DND-41 (cell line): ENCODE measurements around the gene MYOF.

Source experiments
- ATAC-seq: fragments of 200-7000 bp; cut with Tn5 transposase; 3 replicates; pipeline ENCODE4 v1.9.1; 2021; ENCODE audit warnings: low read depth; ENCODE audit not compliant: insufficient read depth
- DNase-seq: peaks from one replicate; pipeline ENCODE4 v3.0.0-alpha.2; 2020
- H2AFZ ChIP-seq: 2 replicates; pipeline ENCODE4 v1.6.0; 2012; ENCODE audit warnings: low read depth, low read length
- H3K27ac ChIP-seq: 2 replicates; pipeline ENCODE4 v1.5.1; 2012; ENCODE audit warnings: low read length, inconsistent platforms
- H3K27me3 ChIP-seq: fragments of 200-600 bp; sonication (generic); 2 replicates; pipeline ENCODE4 v1.6.0; 2012; ENCODE audit warnings: low read length, mild to moderate bottlenecking, inconsistent platforms; ENCODE audit not compliant: insufficient read depth, poor library complexity
- H3K36me3 ChIP-seq: 2 replicates; pipeline ENCODE4 v1.5.1; 2012; ENCODE audit warnings: low read length, inconsistent platforms; ENCODE audit not compliant: insufficient read depth
- H3K4me1 ChIP-seq: 2 replicates; pipeline ENCODE4 v1.5.1; 2012; ENCODE audit warnings: mild to moderate bottlenecking, low read length; ENCODE audit not compliant: insufficient read depth
- H3K4me2 ChIP-seq: 2 replicates; pipeline ENCODE4 v1.6.0; 2012; ENCODE audit warnings: mild to moderate bottlenecking, moderate library complexity, low read length, inconsistent platforms; ENCODE audit not compliant: insufficient read depth
- H3K4me3 ChIP-seq, 2 experiments: fragments of 200-600 bp in 1 of 2; shearing (Covaris generic) in 1 of 2; 2 replicates each; pipeline ENCODE4 v1.5.1; 2012 to 2016; ENCODE audit warnings: inconsistent platforms in 2 of 2, low read length in 2 of 2, mild to moderate bottlenecking in 2 of 2, low read depth in 1 of 2, moderate library complexity in 1 of 2
- H3K79me2 ChIP-seq: 2 replicates; pipeline ENCODE4 v1.6.0; 2012; ENCODE audit warnings: low read length, inconsistent platforms; ENCODE audit not compliant: insufficient read depth
- H3K9ac ChIP-seq: 2 replicates; pipeline ENCODE4 v1.6.0; 2012; ENCODE audit warnings: low read depth, mild to moderate bottlenecking, inconsistent platforms, low read length, moderate library complexity
- H3K9me3 ChIP-seq: 2 replicates; pipeline ENCODE4 v1.5.1; 2012; ENCODE audit warnings: low read length, moderate library complexity, mild to moderate bottlenecking, inconsistent platforms; ENCODE audit not compliant: insufficient read depth, severe bottlenecking
- H4K20me1 ChIP-seq: 2 replicates; pipeline ENCODE4 v1.6.0; 2012; ENCODE audit warnings: low read length; ENCODE audit not compliant: insufficient read depth
- EZH2 ChIP-seq: IDR thresholded peaks from 3 replicates; pipeline ENCODE4 v1.6.1; 2012; ENCODE audit warnings: borderline replicate concordance, low read depth, mild to moderate bottlenecking, moderate library complexity, low read length, inconsistent platforms; ENCODE audit not compliant: severe bottlenecking
- TF ChIP-seq, protein P1 (sequence below): IDR thresholded peaks from 2 replicates; pipeline ENCODE4 v1.5.1; 2012; ENCODE audit warnings: borderline replicate concordance, low read length, moderate library complexity, mild to moderate bottlenecking; ENCODE audit not compliant: poor library complexity, severe bottlenecking; ENCODE audit errors: extremely low read depth

MYOF gene

DNA sequence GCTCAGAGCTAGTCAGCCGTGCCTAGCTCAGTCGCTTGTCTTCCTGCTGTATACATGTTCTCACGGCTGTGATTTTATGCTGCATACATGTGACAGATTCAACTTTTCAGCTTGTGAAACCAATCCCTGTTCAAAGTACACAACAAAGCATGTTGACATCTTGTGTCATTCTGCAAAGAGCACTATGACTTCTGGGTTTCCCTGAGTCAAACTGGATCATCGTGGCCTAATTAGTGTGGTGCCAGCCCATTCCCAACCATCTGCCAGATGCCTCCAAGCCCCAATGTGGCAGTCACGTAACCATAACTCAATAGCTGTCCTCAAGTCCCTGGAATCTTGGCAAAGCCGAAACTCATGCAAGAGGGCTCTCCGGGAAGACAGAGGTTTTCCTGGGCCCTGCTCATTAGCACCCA lies 144.8 kb downstream of the MYOF start:
- no peak overlapping the region for H3K27ac ChIP-seq
- no peak overlapping the region for H3K9ac ChIP-seq
- H3K79me2 ChIP-seq: no peaks in the 10 kb centered on the region
- H3K27me3 ChIP-seq: peaks cover 7% of the 10 kb centered on the region
- ATAC-seq: no peak
- DNase-seq: no peak
- no peak overlapping the region for H3K4me2 ChIP-seq
- no peaks in the 10 kb centered on the region for H3K4me1 ChIP-seq
- H3K36me3 ChIP-seq: no peaks in the 10 kb centered on the region
- no peak for TF ChIP-seq EZH2
- TF ChIP-seq, protein P1, sequence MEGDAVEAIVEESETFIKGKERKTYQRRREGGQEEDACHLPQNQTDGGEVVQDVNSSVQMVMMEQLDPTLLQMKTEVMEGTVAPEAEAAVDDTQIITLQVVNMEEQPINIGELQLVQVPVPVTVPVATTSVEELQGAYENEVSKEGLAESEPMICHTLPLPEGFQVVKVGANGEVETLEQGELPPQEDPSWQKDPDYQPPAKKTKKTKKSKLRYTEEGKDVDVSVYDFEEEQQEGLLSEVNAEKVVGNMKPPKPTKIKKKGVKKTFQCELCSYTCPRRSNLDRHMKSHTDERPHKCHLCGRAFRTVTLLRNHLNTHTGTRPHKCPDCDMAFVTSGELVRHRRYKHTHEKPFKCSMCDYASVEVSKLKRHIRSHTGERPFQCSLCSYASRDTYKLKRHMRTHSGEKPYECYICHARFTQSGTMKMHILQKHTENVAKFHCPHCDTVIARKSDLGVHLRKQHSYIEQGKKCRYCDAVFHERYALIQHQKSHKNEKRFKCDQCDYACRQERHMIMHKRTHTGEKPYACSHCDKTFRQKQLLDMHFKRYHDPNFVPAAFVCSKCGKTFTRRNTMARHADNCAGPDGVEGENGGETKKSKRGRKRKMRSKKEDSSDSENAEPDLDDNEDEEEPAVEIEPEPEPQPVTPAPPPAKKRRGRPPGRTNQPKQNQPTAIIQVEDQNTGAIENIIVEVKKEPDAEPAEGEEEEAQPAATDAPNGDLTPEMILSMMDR: no peak
- H3K9me3 ChIP-seq: no peaks in the 10 kb centered on the region
- H4K20me1 ChIP-seq: no peaks in the 10 kb centered on the region
- H2AFZ ChIP-seq: no peak overlapping the region
- H3K4me3 ChIP-seq: no peak overlapping the region

DNA sequence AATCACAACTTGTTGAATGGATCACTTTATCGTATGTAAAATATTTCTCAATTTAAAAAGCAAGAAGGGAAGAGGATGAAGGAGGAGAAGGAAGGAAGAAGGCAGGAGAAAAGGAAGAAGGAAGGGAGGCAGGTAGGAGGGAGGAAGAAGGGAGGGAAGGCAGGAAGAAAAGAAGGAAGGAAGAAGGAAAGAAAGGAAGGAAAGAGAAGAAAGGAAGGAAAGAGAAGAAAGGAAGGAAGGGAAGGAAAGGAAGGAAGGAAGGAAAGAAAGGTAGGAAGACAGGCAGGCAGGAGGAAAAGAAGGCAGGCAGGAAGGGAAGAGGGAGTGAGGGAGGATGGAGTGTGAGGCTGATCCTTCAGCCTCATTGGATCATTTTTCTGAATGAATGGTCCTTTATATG lies 145.5 kb downstream of the MYOF start:
- H3K27ac ChIP-seq: no peak overlapping the region

DNA sequence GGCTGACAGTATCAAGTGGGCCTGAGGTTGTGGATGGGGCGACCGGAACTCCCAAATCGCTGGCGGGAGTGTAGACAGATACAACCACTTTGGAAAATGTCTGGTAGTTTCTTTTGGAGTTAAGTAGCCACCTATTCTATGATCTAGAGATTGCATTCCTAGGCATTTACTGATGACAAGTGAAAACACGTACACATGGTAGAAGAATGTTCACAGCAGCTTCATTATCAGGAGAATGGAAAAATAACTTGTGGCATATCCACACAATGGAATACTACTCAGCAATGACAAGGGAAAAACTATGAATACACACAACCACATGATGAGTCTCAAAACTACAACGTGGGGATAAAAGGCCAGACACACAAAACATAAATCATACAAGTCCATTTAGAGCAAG lies 146.0 kb downstream of the MYOF start:
- Histone ChIP-seq H3K79me2 (no peaks in the 10 kb centered on the region), H3K9ac (no peak overlapping the region), H3K4me3 (no peak overlapping the region), H3K4me1 (no peaks in the 10 kb centered on the region), H3K36me3 (no peaks in the 10 kb centered on the region), H3K4me2 (no peak overlapping the region), H3K27ac (no peak overlapping the region), H3K9me3 (no peaks in the 10 kb centered on the region), H4K20me1 (no peaks in the 10 kb centered on the region), H2AFZ (no peak overlapping the region), H3K27me3 (no peaks in the 10 kb centered on the region)
- no peak for TF ChIP-seq EZH2
- TF ChIP-seq, protein P1: no peak
- ATAC-seq (no peak), DNase-seq (no peak)

More for the DNA sequence above, 145.5 kb downstream of the MYOF start:
- no peaks in the 10 kb centered on the region for H3K79me2 ChIP-seq
- ATAC-seq: no peak
- TF ChIP-seq EZH2: no peak
- TF ChIP-seq, protein P1: no peak
- H3K4me1 ChIP-seq: no peaks in the 10 kb centered on the region
- DNase-seq: no peak
- no peaks in the 10 kb centered on the region for H3K9me3 ChIP-seq
- no peak overlapping the region for H3K4me3 ChIP-seq
- no peak overlapping the region for H3K4me2 ChIP-seq
- H2AFZ ChIP-seq: no peak overlapping the region
- no peaks in the 10 kb centered on the region for H4K20me1 ChIP-seq
- no peak overlapping the region for H3K9ac ChIP-seq
- no peaks in the 10 kb centered on the region for H3K36me3 ChIP-seq
- peaks cover 2% of the 10 kb centered on the region for H3K27me3 ChIP-seq

DNA sequence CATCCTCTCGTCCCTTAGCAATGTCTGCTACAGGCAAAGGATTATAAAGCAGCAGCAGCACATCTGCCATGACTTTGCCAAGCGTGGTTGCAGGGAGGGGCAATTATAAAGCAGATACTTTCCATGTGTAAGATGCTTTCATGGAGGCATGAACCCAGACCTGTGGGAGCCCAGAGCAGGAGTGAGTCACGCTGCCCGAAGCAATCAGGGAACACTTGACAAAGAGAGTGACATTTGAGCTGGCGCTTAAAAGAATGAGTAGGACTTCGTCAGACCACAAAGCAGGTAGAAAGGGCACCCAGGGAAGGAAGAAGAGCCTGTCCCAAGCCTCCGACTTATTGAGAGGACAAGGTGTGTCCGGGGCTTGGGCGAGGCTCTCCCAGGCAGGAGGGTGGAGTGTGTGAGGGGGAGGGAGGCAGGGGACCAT lies 147.2 kb downstream of the MYOF start:
- no peak overlapping the region for H3K27ac ChIP-seq

More for the DNA sequence above, 147.2 kb downstream of the MYOF start:
- H3K36me3 ChIP-seq: no peaks in the 10 kb centered on the region
- ATAC-seq (no peak), DNase-seq (no peak)
- H3K4me2 ChIP-seq: no peak overlapping the region
- no peaks in the 10 kb centered on the region for H3K4me1 ChIP-seq
- H2AFZ ChIP-seq: no peak overlapping the region
- no peaks in the 10 kb centered on the region for H3K27me3 ChIP-seq
- H3K9ac ChIP-seq: no peak overlapping the region
- TF ChIP-seq EZH2: no peak
- H3K79me2 ChIP-seq: no peaks in the 10 kb centered on the region
- H3K9me3 ChIP-seq: no peaks in the 10 kb centered on the region
- no peaks in the 10 kb centered on the region for H4K20me1 ChIP-seq
- no peak overlapping the region for H3K4me3 ChIP-seq
